ENCODE results near the gene PTH1R. TPM values are rescaled to one million over a fixed set of nuclear protein-coding genes. Genes with fewer than 3 reads are reported as not detected.

The PTH1R gene
- total RNA-seq, 1 donor from 2014 or later: not detected

GRCh38 chr3:46900356-46900755 lies 22.8 kb downstream of the PTH1R start:
- Histone ChIP-seq H2AFZ (replicated peaks) (no peak overlapping the region), H3K4me1 (peaks cover 6% of the 10 kb centered on the region), H3K4me2 (no peak overlapping the region), H3K9me3 (ENCODE audit: low read depth) (no peaks in the 10 kb centered on the region), H3K27me3 (peaks cover 37% of the 10 kb centered on the region), H4K20me1 (ENCODE audit: low read depth) (no peaks in the 10 kb centered on the region), H3K36me3 (no peaks in the 10 kb centered on the region), H3K4me3 (no peak overlapping the region), H3K27ac (no peak overlapping the region), H3K79me2 (ENCODE audit: low read depth) (no peaks in the 10 kb centered on the region), H3K9ac (no peak overlapping the region), H3F3A (ENCODE audit: low read depth) (no peaks in the 10 kb centered on the region)
- Mint-ChIP-seq H3K36me3 (no peaks in the 10 kb centered on the region), H3K27ac (peak overlapping the region; percentile 63), H3K27me3 (ENCODE audit: insufficient read depth, low read depth) (peaks cover 17% of the 10 kb centered on the region), H3K4me3 (no peak overlapping the region), H3K4me1 (no peaks in the 10 kb centered on the region), H3K9me3 (no peaks in the 10 kb centered on the region)
- no peak for DNase-seq (ENCODE audit: low spot score)
- TF ChIP-seq CTCF (IDR thresholded peaks at IDR 0.05) (no peak), EZH2phosphoT487 (IDR thresholded peaks at IDR 0.05) (no peak), EZH2 (IDR thresholded peaks at IDR 0.05) (no peak)

GRCh38 chr3:46901061-46901460 lies 23.5 kb downstream of the PTH1R start:
- no peaks in the 10 kb centered on the region for H3F3A ChIP-seq (ENCODE audit: low read depth)
- no peak overlapping the region for H3K4me3 ChIP-seq
- H2AFZ ChIP-seq (replicated peaks): no peak overlapping the region
- no peak overlapping the region for H3K9ac ChIP-seq
- H3K27ac ChIP-seq: no peak overlapping the region
- H3K79me2 ChIP-seq (ENCODE audit: low read depth): no peaks in the 10 kb centered on the region
- H3K36me3 ChIP-seq: no peaks in the 10 kb centered on the region
- H3K27me3 Mint-ChIP-seq (ENCODE audit: insufficient read depth, low read depth): peaks cover 17% of the 10 kb centered on the region
- H4K20me1 ChIP-seq (ENCODE audit: low read depth): no peaks in the 10 kb centered on the region
- H3K27ac Mint-ChIP-seq: no peak overlapping the region
- no peaks in the 10 kb centered on the region for H3K9me3 Mint-ChIP-seq
- H3K27me3 ChIP-seq: peaks cover 37% of the 10 kb centered on the region
- TF ChIP-seq CTCF (IDR thresholded peaks at IDR 0.05) (no peak), EZH2 (IDR thresholded peaks at IDR 0.05) (no peak), EZH2phosphoT487 (IDR thresholded peaks at IDR 0.05) (no peak)
- no peaks in the 10 kb centered on the region for H3K4me1 Mint-ChIP-seq
- H3K4me1 ChIP-seq: peaks cover 6% of the 10 kb centered on the region
- H3K4me3 Mint-ChIP-seq: no peak overlapping the region
- DNase-seq (ENCODE audit: low spot score): no peak
- no peak overlapping the region for H3K4me2 ChIP-seq
- no peaks in the 10 kb centered on the region for H3K9me3 ChIP-seq (ENCODE audit: low read depth)
- no peaks in the 10 kb centered on the region for H3K36me3 Mint-ChIP-seq

DNA sequence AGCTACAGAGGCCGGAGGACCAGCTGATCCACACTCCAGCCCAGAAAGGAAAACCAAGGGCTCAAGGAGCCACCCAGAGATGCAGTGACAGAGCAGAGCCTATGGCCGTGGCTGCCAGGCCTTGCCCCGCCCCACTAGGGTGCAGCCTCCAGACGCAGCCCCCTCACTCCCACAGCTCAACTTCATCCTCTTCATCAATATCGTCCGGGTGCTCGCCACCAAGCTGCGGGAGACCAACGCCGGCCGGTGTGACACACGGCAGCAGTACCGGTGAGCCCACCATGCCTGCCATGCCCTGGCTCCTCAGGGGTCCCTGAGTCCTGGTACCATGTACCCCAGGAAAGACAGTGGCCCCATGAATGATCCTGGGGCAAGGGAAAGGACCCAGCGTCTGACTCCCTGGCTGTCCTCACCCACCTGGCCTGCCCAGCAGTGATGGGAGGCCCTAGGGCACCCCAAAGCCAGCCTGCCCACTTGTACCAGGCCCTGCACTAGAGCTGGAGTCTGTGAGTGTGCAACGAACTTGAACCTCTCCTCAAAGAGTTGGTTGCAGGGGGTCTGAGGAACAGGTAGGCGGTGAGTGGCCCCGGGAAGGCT lies 24.2 kb downstream of the PTH1R start:
- Histone ChIP-seq H3K27ac (no peak overlapping the region), H2AFZ (replicated peaks) (no peak overlapping the region), H3K9me3 (ENCODE audit: low read depth) (no peaks in the 10 kb centered on the region), H4K20me1 (ENCODE audit: low read depth) (no peaks in the 10 kb centered on the region), H3K36me3 (no peaks in the 10 kb centered on the region), H3K27me3 (peaks cover 31% of the 10 kb centered on the region), H3K4me2 (no peak overlapping the region), H3K4me1 (peaks cover 6% of the 10 kb centered on the region), H3K4me3 (no peak overlapping the region), H3K9ac (no peak overlapping the region), H3K79me2 (ENCODE audit: low read depth) (no peaks in the 10 kb centered on the region), H3F3A (ENCODE audit: low read depth) (no peaks in the 10 kb centered on the region)
- Mint-ChIP-seq H3K27ac (no peak overlapping the region), H3K36me3 (no peaks in the 10 kb centered on the region), H3K27me3 (ENCODE audit: insufficient read depth, low read depth) (peaks cover 15% of the 10 kb centered on the region), H3K9me3 (no peaks in the 10 kb centered on the region), H3K4me3 (no peak overlapping the region), H3K4me1 (no peaks in the 10 kb centered on the region)
- TF ChIP-seq CTCF (IDR thresholded peaks at IDR 0.05) (no peak), EZH2 (IDR thresholded peaks at IDR 0.05) (no peak), EZH2phosphoT487 (IDR thresholded peaks at IDR 0.05) (no peak)
- no peak for DNase-seq (ENCODE audit: low spot score)

Measured in neural progenitor cell (in vitro differentiated cells).